Measurements from ENCODE around the gene FAM13A.

- TF ChIP-seq EZH2 (IDR thresholded peaks at IDR 0.05; ENCODE audit: insufficient read depth, poor library complexity, severe bottlenecking) (no peak), EZH2phosphoT487 (IDR thresholded peaks at IDR 0.05; ENCODE audit: insufficient read depth, low read depth) (no peak)
These were observed 75.4 kb downstream of the FAM13A start for GRCh38 chr4:88981556-88981955.
